ENCODE measurements around the gene SENP3.

Gene SENP3

DNA sequence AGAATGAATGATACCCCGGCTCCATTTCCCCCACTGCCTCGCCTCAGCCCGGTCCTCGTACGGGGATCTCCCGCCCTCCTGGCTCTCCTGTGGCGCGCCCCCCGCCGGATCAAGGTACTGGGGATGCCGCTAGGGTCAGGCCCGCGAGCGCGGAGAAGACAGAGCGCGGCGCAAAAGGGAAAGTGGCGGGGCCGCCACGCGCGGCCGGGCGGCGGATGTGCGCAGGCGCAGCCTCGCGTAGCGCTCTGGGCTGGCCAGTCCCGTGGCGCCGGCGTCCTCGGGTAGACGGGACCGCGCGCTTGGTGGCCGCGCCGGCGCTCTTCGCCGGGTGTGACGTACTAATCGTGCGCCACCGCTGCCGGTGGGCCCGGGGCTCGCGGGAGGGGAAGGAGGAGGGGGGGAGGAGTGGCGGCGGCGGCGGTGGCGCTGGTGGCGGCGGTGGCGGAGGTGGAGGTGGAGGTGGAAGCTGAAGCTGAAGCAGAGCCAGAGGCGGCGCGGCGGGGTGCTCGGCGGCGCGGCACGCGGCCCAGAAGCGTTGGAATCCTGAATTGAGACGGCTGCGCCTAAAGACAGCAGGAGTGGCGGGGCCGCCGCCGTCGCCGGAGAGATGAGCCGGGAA, at the start of gene SENP3:
TSS of gene SENP3 (plus strand) at position 331 of the 619 bp plus-strand sequence. CDS start 1,158 bp downstream, outside the sequence.
- peak; percentile 82 to 88 for DNase-seq (ENCODE audit: extremely low read depth in 1 of 2, low read depth in 1 of 2)

GRCh38 chr17:7512105-7512504, 49.6 kb upstream of the SENP3 start:
- DNase-seq (ENCODE audit: extremely low read depth in 1 of 2, low read depth in 1 of 2), result no peak

DNA sequence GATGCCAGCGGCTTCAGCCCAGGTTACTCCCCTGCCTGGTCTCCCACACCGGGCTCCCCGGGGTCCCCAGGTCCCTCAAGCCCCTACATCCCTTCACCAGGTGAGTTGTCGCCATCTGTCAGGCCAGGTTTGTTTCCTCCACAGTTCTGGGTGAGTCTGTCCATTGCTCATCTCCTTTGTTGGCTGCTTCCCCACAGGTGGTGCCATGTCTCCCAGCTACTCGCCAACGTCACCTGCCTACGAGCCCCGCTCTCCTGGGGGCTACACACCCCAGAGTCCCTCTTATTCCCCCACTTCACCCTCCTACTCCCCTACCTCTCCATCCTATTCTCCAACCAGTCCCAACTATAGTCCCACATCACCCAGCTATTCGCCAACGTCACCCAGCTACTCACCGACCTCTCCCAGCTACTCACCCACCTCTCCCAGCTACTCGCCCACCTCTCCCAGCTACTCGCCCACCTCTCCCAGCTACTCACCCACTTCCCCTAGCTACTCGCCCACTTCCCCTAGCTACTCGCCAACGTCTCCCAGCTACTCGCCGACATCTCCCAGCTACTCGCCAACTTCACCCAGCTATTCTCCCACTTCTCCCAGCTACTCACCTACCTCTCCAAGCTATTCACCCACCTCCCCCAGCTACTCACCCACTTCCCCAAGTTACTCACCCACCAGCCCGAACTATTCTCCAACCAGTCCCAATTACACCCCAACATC, 48.7 kb upstream of the SENP3 start:
- no peak for DNase-seq (ENCODE audit: extremely low read depth in 1 of 2, low read depth in 1 of 2)

- no peak for DNase-seq (ENCODE audit: extremely low read depth in 1 of 2, low read depth in 1 of 2)
These were observed 47.8 kb upstream of the SENP3 start for GRCh38 chr17:7513850-7514419.

- no peak for DNase-seq (ENCODE audit: extremely low read depth in 1 of 2, low read depth in 1 of 2)
These were observed 45.7 kb upstream of the SENP3 start for GRCh38 chr17:7515911-7516610.

GRCh38 chr17:7523033-7523432, 38.7 kb upstream of the SENP3 start:
- peak in 1 of 2 donors; percentile 20 for DNase-seq (ENCODE audit: extremely low read depth in 1 of 2, low read depth in 1 of 2)

GRCh38 chr17:7528842-7529241, 32.9 kb upstream of the SENP3 start:
- DNase-seq (ENCODE audit: extremely low read depth in 1 of 2, low read depth in 1 of 2), result no peak

- DNase-seq (ENCODE audit: extremely low read depth in 1 of 2, low read depth in 1 of 2), result no peak
These were observed 31.5 kb upstream of the SENP3 start for GRCh38 chr17:7530023-7530900.

GRCh38 chr17:7538050-7538449, 23.7 kb upstream of the SENP3 start:
- DNase-seq (ENCODE audit: extremely low read depth in 1 of 2, low read depth in 1 of 2), result no peak

- DNase-seq (ENCODE audit: extremely low read depth in 1 of 2, low read depth in 1 of 2), result no peak
These were observed 22.7 kb upstream of the SENP3 start for GRCh38 chr17:7538891-7539545.

DNA sequence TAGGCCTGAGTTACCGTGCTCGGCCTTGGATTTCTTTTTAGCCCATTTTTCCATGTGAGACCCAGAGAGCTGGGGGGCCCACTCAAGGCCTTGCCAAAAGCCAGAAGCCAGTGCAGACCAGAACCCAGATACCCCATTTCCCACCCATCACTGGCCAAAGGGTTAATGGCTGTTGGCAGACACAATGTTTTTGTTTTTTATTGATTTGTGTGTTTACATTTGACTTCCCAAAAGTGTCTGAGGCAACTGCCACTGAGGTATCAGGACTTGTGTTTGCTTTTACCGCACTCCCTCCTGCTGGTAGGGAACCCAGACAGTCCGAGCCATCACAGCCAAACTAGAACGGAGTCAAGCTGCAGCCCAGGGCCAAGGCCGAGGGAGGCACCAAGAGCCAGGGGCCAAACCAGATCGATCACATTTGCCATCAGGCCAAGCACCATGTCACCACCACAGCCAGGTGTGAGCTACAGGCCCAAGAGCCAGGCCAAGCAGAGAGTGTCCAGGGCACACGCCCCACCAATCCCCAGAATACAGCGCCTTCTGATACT, 20.6 kb upstream of the SENP3 start:
- DNase-seq (ENCODE audit: extremely low read depth in 1 of 2, low read depth in 1 of 2), result no peak

DNA sequence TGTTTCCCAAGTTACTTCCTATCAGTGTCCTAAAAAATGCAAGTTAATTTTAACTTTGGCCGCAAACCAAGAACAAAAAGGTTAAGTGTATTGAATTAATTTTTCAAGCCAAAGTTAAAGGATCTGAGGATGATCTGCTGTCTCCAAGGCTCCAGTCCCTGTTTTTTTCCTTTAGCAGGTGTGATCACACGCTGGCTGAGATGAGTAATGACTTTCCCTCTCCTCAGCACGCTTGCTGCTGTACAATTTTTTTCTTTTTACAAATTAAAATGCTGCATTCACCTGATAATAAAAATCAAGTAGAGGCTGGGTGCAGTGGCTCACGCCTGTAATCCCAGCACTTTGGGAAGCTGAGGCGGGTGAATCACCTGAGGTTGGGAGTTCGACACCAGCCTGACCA, 16.8 kb upstream of the SENP3 start:
- no peak for DNase-seq (ENCODE audit: extremely low read depth in 1 of 2, low read depth in 1 of 2)

DNA sequence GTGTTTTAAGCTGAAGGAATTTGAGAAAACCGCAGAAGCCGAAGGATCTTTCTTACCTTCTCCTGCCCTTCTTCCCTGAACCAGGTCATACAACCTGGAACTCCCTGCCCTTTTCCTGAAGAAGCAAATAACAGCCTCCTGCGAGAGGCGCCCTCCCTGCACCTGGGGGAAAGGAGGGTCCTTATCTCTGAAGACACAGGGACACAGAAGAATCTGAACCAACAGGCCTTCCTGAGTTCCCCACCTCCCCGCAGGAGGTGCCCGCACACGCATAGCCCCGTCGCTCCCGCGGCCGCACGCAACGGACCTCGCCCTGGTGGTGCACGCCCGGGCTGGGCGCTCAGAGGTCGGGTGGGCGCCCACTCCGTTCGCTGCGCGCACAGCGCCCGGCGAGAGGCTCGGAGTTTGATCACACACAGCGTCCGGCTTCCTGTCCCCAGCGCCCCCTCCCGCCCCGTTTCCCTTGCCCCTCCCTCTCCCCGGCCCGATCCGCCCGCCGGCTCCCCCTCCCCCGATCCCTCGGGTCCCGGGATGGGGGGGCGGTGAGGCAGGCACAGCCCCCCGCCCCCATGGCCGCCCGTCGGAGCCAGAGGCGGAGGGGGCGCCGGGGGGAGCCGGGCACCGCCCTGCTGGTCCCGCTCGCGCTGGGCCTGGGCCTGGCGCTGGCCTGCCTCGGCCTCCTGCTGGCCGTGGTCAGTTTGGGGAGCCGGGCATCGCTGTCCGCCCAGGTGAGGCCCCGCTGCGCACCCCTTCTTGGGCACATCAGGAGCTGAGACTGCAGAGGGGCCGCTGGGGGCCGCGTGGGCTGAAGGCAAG, 12.9 kb upstream of the SENP3 start, which contains the start of gene TNFSF12:
TSS of gene TNFSF12 (plus strand) at position 474 of the 816 bp plus-strand sequence. CDS start at position 570, 96 bp downstream.
- DNase-seq (ENCODE audit: extremely low read depth in 1 of 2, low read depth in 1 of 2), result no peak

DNA sequence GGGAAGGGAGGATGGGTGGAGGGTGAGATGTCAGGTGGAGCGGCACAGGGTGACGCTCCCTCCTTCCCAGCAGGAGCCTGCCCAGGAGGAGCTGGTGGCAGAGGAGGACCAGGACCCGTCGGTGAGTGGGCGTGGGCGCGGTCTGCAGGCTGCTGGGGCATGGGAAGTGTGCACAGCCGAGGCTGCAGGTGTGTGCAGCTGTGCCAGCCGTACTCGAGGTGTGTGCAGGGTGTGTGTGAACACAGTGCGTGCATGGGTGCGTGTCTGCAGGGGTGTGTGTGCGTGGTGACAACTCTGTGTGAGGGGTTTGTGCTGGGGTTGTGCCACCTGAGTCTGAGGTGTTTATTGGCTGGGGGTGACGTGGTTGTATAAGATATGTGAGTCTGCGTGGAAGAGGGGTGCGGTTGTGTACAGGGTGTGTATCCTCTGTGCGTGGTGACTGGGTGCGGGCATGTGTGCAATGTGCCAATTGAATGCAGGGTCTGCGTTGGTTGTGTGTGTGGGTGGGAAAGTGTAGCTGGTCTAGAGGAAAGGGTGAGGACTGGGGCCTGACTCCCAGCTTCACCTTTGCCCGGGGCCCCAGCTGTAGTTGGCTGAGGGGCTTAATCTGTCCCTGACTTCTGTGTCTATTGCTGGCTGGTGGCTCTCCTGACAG, 12.2 kb upstream of the SENP3 start:
- DNase-seq (ENCODE audit: extremely low read depth in 1 of 2, low read depth in 1 of 2), result no peak

GRCh38 chr17:7550344-7550743, 11.4 kb upstream of the SENP3 start:
- no peak for DNase-seq (ENCODE audit: extremely low read depth in 1 of 2, low read depth in 1 of 2)

GRCh38 chr17:7551396-7551795, 10.3 kb upstream of the SENP3 start:
- DNase-seq (ENCODE audit: extremely low read depth in 1 of 2, low read depth in 1 of 2), result no peak

DNA sequence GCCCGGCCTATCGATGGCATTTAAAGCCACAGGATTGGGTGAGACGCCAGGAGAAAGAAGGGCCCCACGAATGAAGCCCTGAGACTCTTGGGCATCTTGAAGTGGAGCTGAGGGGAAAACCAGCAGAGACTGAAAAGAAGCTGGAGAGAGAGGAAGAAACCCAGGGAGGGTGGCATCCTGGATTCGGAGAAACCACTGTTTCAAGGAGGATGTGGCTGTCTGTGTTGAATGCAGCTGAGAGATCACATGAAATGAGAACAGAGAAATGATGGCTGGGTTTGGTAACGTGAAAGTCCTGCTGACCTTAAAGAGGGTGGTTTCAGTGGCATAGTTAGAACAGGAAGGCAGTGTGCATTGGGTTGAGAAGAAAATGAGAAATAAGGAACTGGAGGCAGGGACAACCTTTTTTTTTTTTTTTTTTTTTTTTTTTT, 9.1 kb upstream of the SENP3 start:
- DNase-seq (ENCODE audit: extremely low read depth in 1 of 2, low read depth in 1 of 2), result no peak

DNA sequence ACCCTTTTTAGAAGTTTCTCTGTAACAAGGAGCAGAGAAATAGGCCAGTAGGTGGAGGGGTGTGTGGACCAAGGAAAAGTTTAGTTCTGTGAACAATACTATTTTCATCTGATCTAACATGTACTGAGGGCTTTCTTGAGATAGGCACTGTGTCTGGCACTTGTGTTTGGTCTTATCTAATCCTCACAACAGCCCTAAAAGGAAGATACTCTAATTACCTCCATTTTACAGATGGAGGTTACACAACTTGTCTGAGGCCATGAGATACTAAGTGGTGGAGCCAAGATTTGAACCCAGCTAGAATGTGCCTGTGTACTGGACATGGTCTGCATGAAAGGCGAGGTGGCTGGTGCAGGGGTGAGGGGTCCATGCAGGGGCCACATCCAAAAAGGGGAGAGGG, 8.4 kb upstream of the SENP3 start:
- DNase-seq (ENCODE audit: extremely low read depth in 1 of 2, low read depth in 1 of 2), result no peak
